ENCODE results near the gene DGKG. TPM values are rescaled to one million over a fixed set of nuclear protein-coding genes. Genes with fewer than 3 reads are reported as not detected.

Gene DGKG
- total RNA-seq, 4 donors from 2014 or later: 14.5 to 35.1 (median 20.3) TPM

DNA sequence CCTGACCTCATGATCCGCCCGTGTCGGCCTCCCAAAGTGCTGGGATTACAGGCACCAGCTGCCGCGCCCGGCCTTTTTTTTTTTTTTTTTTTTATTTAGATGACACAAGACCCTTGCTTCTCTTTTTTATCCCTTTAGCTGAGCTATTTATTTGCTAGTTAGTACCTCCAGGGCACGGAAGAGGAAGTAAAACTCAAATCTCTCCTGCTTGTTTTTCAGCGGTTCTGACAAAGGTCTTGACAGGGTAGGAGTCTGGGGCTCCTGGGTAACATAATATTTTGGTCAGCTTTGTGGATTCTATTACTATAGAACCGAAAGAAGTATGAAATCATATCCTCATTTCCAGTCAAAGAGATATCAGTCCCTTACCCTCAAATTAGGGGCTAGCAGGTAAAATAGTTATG, 209.1 kb downstream of the DGKG start:
- no peaks in the 10 kb centered on the region for H3K36me3 ChIP-seq
- H3K27ac ChIP-seq: no peak overlapping the region
- TF ChIP-seq POLR2A (IDR thresholded peaks at IDR 0.05) (no peak), CTCF (IDR thresholded peaks at IDR 0.05) (no peak)
- WGBS, 2 donors: 78 to 84% methylated on average over 9 of the region's 9 CpGs
- H3K9me3 ChIP-seq: no peaks in the 10 kb centered on the region
- H3K4me3 ChIP-seq (replicated peaks in 1 of 3): no peak overlapping the region
- H3K4me1 ChIP-seq: no peaks in the 10 kb centered on the region
- no peaks in the 10 kb centered on the region for H3K27me3 ChIP-seq
- intact Hi-C loops (cut with DNase I): no loop called here
- no peak for DNase-seq

DNA sequence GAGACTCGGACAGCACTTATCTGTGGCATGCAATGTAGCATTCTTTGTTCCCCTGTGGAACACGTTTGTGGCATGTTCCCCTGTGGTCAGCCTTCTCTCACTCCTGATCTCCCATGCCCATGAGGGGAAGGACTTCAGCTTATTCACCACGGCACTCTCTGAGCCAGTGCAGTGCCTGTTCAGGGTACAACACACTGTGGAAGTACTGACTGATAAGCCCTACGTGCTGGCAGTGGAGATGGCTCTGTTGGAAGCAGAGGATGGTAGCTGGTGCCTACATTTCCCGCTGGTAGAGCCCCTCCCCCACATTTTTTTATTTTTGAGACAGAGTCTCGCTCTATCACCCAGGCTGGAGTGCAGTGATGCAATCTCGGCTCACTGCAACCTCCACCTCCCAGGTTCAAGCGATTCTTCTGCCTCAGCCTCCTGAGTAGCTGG, 209.7 kb downstream of the DGKG start:
- TF ChIP-seq POLR2A (IDR thresholded peaks at IDR 0.05) (no peak), CTCF (IDR thresholded peaks at IDR 0.05) (no peak)
- Histone ChIP-seq H3K27ac (no peak overlapping the region), H3K4me1 (no peaks in the 10 kb centered on the region), H3K9me3 (no peaks in the 10 kb centered on the region), H3K4me3 (replicated peaks in 1 of 3) (no peak overlapping the region), H3K36me3 (no peaks in the 10 kb centered on the region), H3K27me3 (no peaks in the 10 kb centered on the region)
- DNase-seq: no peak
- 77 to 79% methylated on average over 8 of the region's 8 CpGs for WGBS, 2 donors
- intact Hi-C loops (cut with DNase I): no loop called here

DNA sequence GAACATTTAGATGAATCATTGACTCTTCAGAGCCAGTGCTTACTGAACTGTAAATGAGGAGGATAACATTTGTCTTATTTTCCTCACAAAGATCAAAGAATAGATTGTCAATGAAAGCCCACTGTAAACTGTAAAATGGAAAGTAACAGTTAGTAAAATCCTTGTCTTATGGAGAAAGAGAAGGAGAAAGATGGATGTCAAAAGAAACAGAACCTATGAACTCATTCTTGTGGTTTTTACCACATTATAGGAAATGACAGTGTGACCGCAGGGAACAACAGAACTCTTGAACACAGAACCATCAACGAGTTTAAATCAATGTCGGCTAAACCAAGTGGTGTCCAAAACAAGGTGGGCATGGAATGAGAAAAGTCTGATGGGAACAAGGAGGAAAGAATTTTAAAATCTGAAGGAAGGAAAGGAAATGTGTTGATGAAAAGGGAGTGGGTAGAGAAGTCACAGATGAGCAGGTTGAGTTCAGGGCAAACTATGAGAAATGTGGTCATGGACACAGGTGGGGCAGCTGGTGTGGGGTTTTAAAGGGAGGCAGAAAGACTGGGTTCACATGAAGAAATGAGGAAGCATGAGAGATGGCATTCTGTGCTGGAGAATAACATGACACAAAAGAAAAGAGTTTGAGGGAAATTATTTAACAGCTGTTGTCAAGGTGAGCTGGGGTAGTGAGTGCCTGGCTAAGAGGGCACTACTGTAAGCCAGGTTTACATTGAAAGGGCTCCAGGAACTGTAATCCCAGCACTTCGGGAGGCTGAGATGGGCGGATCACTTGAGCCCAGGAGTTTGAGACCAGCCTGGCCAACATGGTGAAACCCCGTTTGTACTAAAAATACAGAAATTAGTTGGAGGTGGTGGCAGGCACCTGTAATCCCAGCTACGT, 210.7 kb downstream of the DGKG start:
- TF ChIP-seq POLR2A (IDR thresholded peaks at IDR 0.05) (no peak), CTCF (IDR thresholded peaks at IDR 0.05) (no peak)
- Histone ChIP-seq H3K4me1 (no peaks in the 10 kb centered on the region), H3K36me3 (no peaks in the 10 kb centered on the region), H3K4me3 (replicated peaks in 1 of 3) (no peak overlapping the region), H3K27ac (no peak overlapping the region), H3K9me3 (no peaks in the 10 kb centered on the region), H3K27me3 (no peaks in the 10 kb centered on the region)
- WGBS, 2 donors: 79 to 85% methylated on average over 7 of the region's 7 CpGs
- intact Hi-C loops (cut with DNase I): no loop called here
- DNase-seq: no peak

GRCh38 chr3:186150041-186150830, 211.8 kb downstream of the DGKG start:
- no peaks in the 10 kb centered on the region for H3K9me3 ChIP-seq
- DNase-seq: no peak
- WGBS, 2 donors: 73 to 77% methylated on average over 11 of the region's 11 CpGs
- no peaks in the 10 kb centered on the region for H3K36me3 ChIP-seq
- no peak overlapping the region for H3K27ac ChIP-seq
- H3K4me1 ChIP-seq: no peaks in the 10 kb centered on the region
- intact Hi-C loops (cut with DNase I): no loop called here
- no peak for TF ChIP-seq CTCF (IDR thresholded peaks at IDR 0.05)
- TF ChIP-seq POLR2A (IDR thresholded peaks at IDR 0.05): no peak
- H3K4me3 ChIP-seq (replicated peaks in 1 of 3): no peak overlapping the region
- H3K27me3 ChIP-seq: no peaks in the 10 kb centered on the region
